ENCODE results near the gene PITPNB.

Gene PITPNB

GRCh38 chr22:27844656-27845591, 74.1 kb downstream of the PITPNB start:
- intact Hi-C loops (cut with DNase I): no loop called here
- DNase-seq: peak in 1 of 42 donors; percentile 20

DNA sequence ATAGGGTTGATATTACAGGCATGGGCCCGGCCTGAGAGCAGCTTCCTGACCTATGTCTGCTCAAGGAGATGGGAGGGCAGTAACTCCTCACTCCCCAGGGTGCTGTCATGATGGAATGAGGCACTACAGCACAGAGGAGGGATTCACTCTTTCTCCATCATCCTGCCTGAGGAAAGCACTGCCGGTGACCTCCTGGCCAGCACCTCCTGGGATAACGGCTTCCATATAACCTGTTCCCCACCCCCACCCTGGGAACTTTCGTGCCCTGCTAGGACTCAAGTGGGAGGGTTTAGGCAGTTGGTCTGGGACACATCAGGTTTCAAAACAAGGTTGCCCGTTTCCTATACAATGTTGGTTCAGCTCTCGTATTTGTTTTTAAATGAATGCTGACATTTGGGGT, 74.8 kb downstream of the PITPNB start:
- DNase-seq: peak in 1 of 42 donors; percentile 16
- intact Hi-C loops (cut with DNase I): no loop called here

GRCh38 chr22:27843441-27843840, 75.6 kb downstream of the PITPNB start:
- DNase-seq: peak in 2 of 42 donors; percentile 2 to 23
- intact Hi-C loops (cut with DNase I): no loop called here

GRCh38 chr22:27842669-27843431, 76.2 kb downstream of the PITPNB start:
- intact Hi-C loops (cut with DNase I): no loop called here
- DNase-seq: peak in 3 of 42 donors; percentile 2 to 9 (median 2)

GRCh38 chr22:27842201-27842600, 76.9 kb downstream of the PITPNB start:
- peak in 3 of 42 donors; percentile 2 to 13 (median 8) for DNase-seq
- intact Hi-C loops (cut with DNase I): no loop called here

DNA sequence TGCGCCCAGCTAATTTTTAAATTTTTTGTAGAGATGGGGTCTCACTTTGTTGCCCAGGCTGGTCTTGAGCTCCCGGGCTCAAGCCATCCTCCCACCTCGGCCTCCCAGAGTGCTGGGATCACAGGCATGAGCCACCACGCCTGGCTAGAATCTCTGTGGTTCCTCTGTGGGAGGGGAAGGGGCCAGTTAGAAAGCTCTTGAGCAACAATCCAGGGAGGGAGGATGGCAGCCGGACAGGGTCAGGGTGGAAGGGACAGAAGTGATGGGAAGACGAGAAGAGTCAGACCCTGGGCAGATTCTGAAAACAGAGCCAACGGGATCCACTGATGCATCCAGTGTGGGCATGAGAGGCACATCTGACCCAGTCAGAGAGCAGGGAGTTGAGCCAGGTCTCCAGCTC, 78.6 kb downstream of the PITPNB start:
- DNase-seq: peak in 2 of 42 donors; percentile 11 to 13
- intact Hi-C loops (cut with DNase I): no loop called here

DNA sequence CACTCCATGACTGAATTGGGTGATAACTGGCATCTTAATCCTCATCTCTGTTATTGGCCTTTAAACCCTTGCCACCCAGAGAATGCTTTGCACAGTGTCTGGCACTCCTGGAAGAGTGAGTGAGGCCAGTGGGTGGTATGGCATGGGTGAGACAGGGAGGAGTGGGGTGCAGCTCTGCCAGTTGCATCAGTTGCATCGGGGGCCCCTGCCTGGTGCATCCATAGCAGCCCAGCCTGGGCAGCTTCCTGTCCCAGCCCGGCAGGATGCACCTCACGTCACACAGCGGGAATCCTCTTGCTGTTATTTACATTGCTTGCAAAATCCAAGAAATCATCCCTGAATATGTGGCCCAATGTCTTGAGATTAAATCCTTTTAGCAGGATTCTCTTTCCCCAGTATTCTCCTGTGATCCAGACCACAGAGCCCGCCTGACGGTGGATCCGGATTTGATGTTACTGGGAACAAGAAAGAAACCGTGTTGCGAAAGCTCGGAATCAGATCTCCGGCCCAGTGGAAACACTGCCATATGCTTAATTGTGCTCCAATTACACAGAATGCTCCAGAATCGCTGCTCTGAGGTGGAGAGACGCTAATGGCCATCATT, 79.9 kb downstream of the PITPNB start:
- intact Hi-C loops (cut with DNase I): no loop called here
- DNase-seq: peak in 1 of 42 donors; percentile 29

DNA sequence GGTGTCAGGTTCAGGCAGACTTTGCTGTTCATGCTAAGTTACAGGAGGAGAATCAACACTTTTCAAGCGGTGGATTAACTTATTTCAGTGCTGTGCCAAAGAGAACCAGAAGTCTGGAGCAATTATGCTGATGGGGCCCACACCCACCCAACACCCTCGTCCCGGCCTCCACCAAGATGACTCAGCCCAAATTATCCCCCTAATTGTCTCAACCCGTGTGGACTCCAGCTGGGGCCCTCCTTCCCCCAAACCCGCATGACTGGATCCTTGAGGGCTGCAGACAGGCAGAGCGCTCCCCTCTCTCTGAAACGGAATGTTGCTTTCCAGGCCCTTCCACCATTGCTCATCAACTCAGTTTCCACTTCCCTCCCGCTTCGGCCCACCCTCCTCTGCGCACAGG, 82.9 kb downstream of the PITPNB start:
- intact Hi-C loops (cut with DNase I): no loop called here
- no peak for DNase-seq

DNA sequence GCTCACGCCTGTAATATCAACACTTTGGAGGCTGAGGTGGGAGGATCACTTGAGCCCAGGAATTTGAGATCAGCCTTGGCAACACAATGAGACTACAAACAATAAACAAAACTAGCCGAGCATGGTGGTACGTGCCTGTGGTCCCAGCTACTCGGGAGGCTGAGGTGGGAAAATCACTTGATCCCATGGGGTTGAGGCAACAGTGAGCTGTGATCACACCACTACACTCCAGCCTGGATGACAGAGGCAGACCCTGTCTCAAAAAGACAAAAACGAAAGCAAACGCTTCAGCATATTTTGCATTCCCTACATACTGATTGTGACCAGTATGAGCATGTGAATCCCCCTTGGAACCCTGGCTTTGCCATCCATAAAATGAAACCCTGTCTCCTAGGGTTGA, 83.6 kb downstream of the PITPNB start:
- no peak for DNase-seq
- intact Hi-C loops (cut with DNase I): no loop called here

DNA sequence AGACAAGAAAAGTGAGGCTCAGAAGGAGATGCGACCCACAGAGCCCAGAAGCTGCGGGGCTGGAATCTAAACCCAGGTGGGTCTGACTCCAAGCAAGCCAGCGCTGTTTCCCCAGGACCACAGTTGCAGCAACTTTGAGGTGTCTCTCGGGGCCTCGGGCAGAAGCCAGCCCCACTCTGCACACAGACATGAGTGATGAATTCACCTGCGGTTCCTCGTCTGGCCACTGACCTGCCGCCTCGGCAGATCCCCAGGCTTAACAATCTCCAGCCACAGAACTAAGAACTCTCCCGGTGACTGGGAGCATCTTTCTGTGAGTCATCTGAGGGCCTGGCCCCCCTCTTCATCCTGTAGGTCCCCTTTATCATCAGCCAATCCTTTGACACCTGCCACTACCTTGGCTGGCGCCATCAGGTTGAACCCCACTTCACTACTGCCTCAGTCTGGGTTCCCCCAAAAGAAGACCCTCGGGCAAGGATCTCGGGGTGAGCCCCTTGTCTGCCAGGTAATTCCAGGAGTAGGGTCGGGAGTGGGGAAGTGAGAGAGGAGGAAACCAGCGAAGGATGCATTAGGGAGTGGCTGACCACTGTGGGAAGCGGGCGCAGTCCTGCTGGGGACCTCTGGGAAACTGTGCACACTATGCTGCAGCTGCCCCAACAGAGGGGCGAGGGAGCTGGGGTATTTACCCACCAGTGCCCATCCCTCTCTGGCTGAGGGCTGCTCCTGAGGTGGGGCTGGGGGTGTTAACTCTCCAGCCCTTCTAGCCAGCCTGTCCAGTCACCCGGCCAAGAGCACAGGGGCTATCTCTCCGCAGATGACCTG, 84.5 kb downstream of the PITPNB start:
- intact Hi-C loops (cut with DNase I): no loop called here

DNA sequence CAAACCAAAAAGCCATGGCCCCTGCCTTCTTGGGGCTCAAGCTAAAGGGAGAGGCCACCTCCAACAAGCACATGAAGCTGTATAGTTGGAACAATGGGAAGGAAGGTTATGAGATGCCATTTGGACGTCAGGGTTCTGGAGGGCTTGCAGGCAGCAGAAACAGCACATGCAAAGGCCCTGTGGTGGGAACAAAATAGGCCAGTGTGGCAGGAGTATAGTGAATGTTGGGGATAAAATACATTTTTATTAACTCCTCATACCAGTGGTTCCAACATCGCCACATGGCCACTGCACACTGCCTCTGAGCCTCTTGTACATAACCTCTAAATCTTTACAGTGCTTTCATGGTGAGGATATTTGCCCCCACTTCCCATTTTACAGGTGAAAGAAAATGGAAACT, 85.3 kb downstream of the PITPNB start:
- DNase-seq: no peak
- intact Hi-C loops (cut with DNase I): no loop called here

More for the DNA sequence above, 84.5 kb downstream of the PITPNB start:
- no peak for DNase-seq

- no peak for DNase-seq
- intact Hi-C loops (cut with DNase I): no loop called here
These were observed 86.5 kb downstream of the PITPNB start for GRCh38 chr22:27832606-27833005.

DNA sequence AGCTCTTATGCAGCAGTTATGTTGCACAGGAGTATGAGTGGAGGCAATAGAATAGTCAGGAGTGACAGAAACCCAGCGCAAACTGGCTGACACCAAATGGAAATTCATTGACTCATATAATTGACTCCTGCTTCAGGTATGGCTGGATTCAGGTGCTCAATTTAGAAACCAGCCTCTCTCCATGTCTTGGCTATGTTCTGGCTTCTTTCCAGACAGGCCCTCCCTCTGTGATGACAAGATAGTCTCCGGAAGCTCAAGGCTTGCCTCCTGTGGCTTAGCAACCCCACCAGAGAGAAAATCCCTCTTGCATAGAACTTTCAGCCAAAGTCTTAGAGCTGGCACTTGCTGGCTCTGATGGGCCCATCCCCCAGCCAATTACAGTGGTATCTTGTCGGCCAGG, 89.4 kb downstream of the PITPNB start:
- intact Hi-C loops (cut with DNase I): no loop called here
- DNase-seq: no peak

GRCh38 chr22:27827604-27828587, 91.2 kb downstream of the PITPNB start:
- intact Hi-C loops (cut with DNase I): no loop called here
- no peak for DNase-seq

DNA sequence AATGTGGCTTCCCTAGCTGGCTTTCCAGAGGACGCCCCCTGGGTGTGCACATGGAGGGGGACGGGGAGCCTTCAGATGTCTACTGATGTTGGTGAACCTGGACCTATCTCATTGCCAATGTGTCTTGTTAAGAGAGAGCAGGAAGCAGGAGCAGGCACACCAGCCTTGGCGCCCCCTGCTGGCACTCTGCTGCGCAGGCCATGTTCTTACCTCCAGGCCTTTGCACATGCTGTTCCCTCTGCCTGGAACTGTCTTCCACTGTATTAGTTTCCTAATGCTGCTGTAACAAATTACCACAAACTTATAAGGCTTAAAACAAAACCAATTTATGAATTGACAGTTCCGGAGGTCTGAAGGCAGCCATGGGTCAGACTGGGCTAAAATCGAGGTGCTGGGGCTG, 93.9 kb downstream of the PITPNB start:
- no peak for DNase-seq
- intact Hi-C loops (cut with DNase I): no loop called here

DNA sequence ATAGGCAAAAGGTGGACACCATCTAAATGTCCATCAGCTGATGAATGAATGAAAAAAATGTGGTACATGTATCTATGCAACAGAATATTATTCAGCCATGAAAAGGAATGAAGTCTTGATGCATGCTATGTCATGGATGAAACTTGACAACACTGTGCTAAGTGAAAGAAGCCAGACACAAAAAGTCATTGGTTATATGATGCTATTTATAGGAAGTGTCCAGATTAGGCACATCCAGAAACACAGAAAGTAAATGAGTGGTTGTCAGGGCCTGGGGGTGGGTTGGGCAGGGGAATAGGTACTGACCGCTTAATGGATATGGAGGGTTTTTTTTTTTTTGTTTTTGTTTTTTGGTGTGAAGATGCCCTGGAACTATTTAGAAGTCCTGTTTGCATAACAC, 95.8 kb downstream of the PITPNB start:
- intact Hi-C loops (cut with DNase I): no loop called here
- no peak for DNase-seq

Data from head of caudate nucleus (tissue), 42 donors.